Thoracic aorta (tissue), 2 donors: ENCODE measurements around the gene BPI. TPM values are rescaled to one million over a fixed set of nuclear protein-coding genes. Genes with fewer than 3 reads are reported as not detected.
"Not testable (repeated sequence)": the region's sequence is repeated elsewhere in the genome, so short reads cannot be mapped to it uniquely, and the experiment has no call there.

Experiments
- ATAC-seq: fragments of 150-250 bp; one replicate; pipeline ENCODE4 v1.8.0; 2017; ENCODE audit warnings: low read depth; ENCODE audit not compliant: insufficient number of reproducible peaks, low FRiP score
- DNase-seq: peaks from one replicate; pipeline ENCODE4 v3.0.0-alpha.2; 2020; ENCODE audit warnings: low spot score
- H3K27ac ChIP-seq, 2 donors: fragments of 200-600 bp; sonication (generic); 1 replicate in 1 of 2; 2 replicates in 1 of 2; pipeline ENCODE4 v1.5.1; 2016; ENCODE audit warnings: mild to moderate bottlenecking in 2 of 2, moderate library complexity in 2 of 2
- H3K27me3 ChIP-seq: fragments of 200-600 bp; sonication (generic); replicated peaks from 2 replicates; pipeline ENCODE4 v1.6.0; 2016; ENCODE audit warnings: mild to moderate bottlenecking; ENCODE audit not compliant: insufficient read depth
- H3K36me3 ChIP-seq: fragments of 200-600 bp; sonication (generic); one replicate; pipeline ENCODE4 v1.5.1; 2016
- H3K4me1 ChIP-seq, 2 donors: fragments of 200-600 bp; sonication (generic); 1 replicate in 1 of 2; 2 replicates in 1 of 2; pipeline versions ENCODE4 v1.5.1 to v1.6.0; 2016; ENCODE audit warnings: low read depth in 2 of 2, mild to moderate bottlenecking in 1 of 2; ENCODE audit not compliant: control insufficient read depth in 1 of 2
- H3K4me3 ChIP-seq: fragments of 200-600 bp; sonication (generic); 2 replicates; pipeline ENCODE4 v1.5.1; 2016; ENCODE audit warnings: mild to moderate bottlenecking
- H3K9me3 ChIP-seq: fragments of 200-600 bp; sonication (generic); 2 replicates; pipeline ENCODE4 v1.5.1; 2016
- CTCF ChIP-seq: fragments of 200-600 bp; sonication (generic); IDR thresholded peaks from one replicate; pipeline ENCODE4 v1.5.1; 2019; ENCODE audit warnings: antibody characterized with exemption
- total RNA-seq, 2 donors: library from RNA; depleted of rRNA; stranded (reverse); fragments of >200 nt; gene quantifications; one replicate each; pipeline versions ENCODE4 v1.1.0 to v1.2.3, GENCODE V29; 2016

Gene BPI
- total RNA-seq, 2 donors from 2014 or later = 0.35 to 4.1 TPM

- H3K4me1 ChIP-seq = peaks cover 12 to 28% of the 10 kb centered on the region in 2 donors
- no peaks in the 10 kb centered on the region for H3K36me3 ChIP-seq
- no peak overlapping the region for H3K27ac ChIP-seq
- DNase-seq (no peak), ATAC-seq (no peak)
- no peak overlapping the region for H3K4me3 ChIP-seq
- no peaks in the 10 kb centered on the region for H3K27me3 ChIP-seq
- no peaks in the 10 kb centered on the region for H3K9me3 ChIP-seq
- no peak for TF ChIP-seq CTCF
Observed at GRCh38 chr20:38277285-38277684, 26.7 kb upstream of the BPI start.

- no peak for DNase-seq
- no peaks in the 10 kb centered on the region for H3K36me3 ChIP-seq
- ATAC-seq = no peak
- H3K27ac ChIP-seq = no peak overlapping the region
- no peaks in the 10 kb centered on the region for H3K27me3 ChIP-seq
- no peak overlapping the region for H3K4me3 ChIP-seq
- no peak for TF ChIP-seq CTCF
- H3K9me3 ChIP-seq = no peaks in the 10 kb centered on the region
- peaks cover 8 to 24% of the 10 kb centered on the region in 2 donors for H3K4me1 ChIP-seq
Observed at GRCh38 chr20:38277691-38278090, 26.3 kb upstream of the BPI start.

DNA sequence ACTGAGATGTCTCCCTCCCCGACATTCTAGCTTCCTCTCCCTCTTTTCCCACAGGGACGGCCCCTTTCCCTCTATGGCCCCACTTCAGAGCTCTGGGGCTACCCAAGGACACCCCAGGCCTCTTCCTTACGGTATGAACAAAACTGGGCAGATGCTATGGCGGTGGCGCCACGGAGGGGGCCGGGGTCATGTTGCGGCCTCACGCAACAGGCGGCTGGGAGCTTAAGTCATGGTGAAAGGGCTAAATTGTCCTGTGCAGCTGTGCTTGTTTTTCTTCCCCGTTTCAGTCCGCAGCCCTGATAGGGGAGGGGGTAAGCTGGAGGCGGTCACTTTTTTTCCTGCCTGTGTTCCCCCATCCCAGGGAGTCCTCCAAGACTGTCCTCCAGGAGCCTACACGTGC, 25.8 kb upstream of the BPI start:
- ATAC-seq (no peak), DNase-seq (no peak)
- Histone ChIP-seq H3K4me3 (no peak overlapping the region), H3K27ac (no peak overlapping the region), H3K4me1 (peaks cover 5 to 20% of the 10 kb centered on the region in 2 donors), H3K27me3 (no peaks in the 10 kb centered on the region), H3K9me3 (no peaks in the 10 kb centered on the region), H3K36me3 (no peaks in the 10 kb centered on the region)
- TF ChIP-seq CTCF = no peak

DNA sequence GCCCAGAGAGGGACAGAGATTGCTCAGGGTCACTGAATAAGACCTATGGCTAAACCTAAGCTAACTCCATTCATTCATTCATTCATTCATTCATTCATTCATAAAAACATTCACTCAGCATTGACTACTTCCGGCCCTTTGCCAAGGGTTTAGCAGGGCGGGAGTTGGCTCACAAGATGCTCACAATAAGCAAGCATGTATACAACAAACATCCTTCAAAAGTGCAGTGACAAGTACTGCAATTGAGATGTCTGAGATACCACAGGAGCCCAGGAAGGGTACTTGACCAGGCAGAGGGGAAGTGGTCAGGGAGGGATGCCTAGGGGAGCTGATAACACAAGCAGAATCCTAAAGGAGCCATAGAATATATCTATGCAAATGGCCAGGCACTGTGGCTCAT, 25.2 kb upstream of the BPI start:
- ATAC-seq (no peak), DNase-seq (no peak)
- Histone ChIP-seq H3K4me1 (peaks cover 5 to 17% of the 10 kb centered on the region in 2 donors), H3K9me3 (no peaks in the 10 kb centered on the region), H3K36me3 (no peaks in the 10 kb centered on the region), H3K27me3 (no peaks in the 10 kb centered on the region), H3K4me3 (no peak overlapping the region), H3K27ac (no peak overlapping the region)
- TF ChIP-seq CTCF = no peak

DNA sequence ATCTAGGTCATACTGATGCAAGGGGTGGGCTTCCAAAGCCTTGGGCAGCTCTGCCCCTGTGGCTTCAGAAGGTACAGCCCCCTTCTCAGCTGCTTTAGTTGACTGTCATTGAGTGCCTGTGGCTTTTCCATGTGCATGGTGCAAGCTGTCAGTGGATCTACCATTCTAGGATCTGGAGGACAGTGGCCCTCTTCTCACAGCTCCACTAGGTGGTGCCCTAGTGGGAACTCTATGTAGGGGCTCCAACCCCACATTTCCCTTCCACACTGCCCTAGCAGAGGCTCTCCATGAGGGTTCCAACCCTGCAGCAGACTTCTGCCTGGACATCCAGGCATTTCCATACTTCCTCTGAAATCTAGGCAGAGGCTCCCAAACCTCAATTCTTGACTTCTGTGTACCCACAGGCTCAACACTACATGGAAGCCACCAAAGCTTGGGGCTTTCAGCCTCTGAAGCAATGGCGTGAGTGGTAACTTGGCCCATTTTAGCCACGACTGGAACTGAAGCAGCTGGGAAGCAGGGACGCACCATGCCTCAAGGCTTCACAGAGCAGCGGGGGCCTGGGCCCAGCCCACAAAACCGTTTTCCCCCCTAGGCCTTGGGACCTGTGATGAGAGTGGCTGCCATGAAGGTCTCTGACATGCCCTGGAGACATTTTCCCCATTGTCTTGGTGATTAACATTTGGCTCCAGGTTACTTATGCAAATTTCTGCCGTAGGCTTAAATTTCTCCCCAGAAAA, 22.6 kb upstream of the BPI start:
- not testable (repeated sequence) for ATAC-seq, H3K27me3 ChIP-seq, H3K9me3 ChIP-seq, H3K36me3 ChIP-seq, DNase-seq, H3K27ac ChIP-seq, H3K4me3 ChIP-seq
- H3K4me1 ChIP-seq = peaks cover 5 to 17% of the 10 kb centered on the region in 2 donors

DNA sequence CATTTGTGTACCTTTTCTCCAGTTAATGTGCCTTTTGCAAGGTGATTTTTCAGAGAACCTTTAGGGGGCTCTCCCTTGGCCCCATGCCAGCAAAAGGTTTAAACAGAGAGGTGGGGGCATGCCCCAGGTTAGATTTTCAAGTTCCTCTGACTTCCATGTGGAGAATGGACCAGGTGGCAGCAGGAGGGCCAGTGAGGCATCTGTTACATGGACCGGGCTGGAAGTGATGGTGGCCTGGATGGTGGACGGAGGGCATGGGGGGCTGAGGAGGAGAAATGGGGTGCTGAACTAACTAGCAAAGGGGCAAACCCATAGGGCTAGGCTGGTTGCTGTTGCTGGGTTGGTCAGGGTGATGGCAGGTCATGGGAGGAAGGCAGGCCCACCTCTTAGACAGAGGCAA, 20.7 kb upstream of the BPI start:
- Histone ChIP-seq H3K27ac (no peak overlapping the region), H3K4me1 (peaks cover 5 to 17% of the 10 kb centered on the region in 2 donors), H3K9me3 (no peaks in the 10 kb centered on the region), H3K27me3 (no peaks in the 10 kb centered on the region), H3K4me3 (no peak overlapping the region), H3K36me3 (no peaks in the 10 kb centered on the region)
- no peak for DNase-seq
- no peak for ATAC-seq
- TF ChIP-seq CTCF = no peak

DNA sequence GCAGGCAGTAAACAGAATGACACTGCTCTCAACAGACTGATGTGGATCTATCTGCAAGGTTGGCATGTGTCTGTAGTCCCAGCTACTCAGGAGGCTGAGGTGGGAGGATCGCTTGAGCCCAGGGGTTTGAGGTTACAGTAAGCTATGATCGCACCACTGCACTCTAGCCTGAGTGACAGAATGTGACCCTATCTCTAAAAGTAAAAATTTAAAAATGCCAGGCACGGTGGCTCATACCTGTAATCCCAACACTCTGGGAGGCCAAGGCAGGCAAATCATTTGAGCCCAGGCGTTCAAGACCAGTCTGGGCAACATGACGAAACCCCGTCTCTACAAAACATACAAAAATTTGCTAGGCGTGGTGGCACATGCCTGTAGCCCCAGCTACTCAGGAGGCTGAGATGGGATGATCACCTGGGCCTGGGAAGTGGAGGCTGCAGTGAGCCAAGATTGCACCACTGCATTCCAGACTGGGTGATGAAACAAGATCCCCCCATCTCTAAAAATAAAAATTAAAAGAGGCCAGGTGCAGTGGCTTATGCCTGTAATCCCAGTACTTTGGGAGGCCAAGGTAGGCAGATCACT, 19.8 kb upstream of the BPI start:
- peaks cover 5 to 15% of the 10 kb centered on the region in 2 donors for H3K4me1 ChIP-seq
- H3K4me3 ChIP-seq, ATAC-seq, DNase-seq, H3K27ac ChIP-seq, H3K36me3 ChIP-seq, H3K9me3 ChIP-seq, H3K27me3 ChIP-seq: not testable (repeated sequence)
